Neuronal stem cell (in vitro differentiated cells): ENCODE measurements around the gene ASIP.
A peak's percentile ranks its signal among the peaks of the same experiment; 100 is the strongest.

ENCODE experiments used
- DNase-seq: peaks from one replicate; pipeline ENCODE4 v3.0.0-alpha.2; 2013; ENCODE audit warnings: low spot score
- H2AFZ ChIP-seq: one replicate; pipeline ENCODE4 v1.6.1; 2013; ENCODE audit warnings: mild to moderate bottlenecking, low read length, inconsistent platforms
- H2AK5ac ChIP-seq: 2 replicates; pipeline ENCODE4 v1.6.1; 2013; ENCODE audit warnings: low read depth, mild to moderate bottlenecking, inconsistent platforms, low read length, moderate library complexity, mixed read lengths
- H2BK120ac ChIP-seq: 2 replicates; pipeline ENCODE4 v1.6.1; 2013; ENCODE audit warnings: low read depth, mild to moderate bottlenecking, inconsistent platforms, low read length, moderate library complexity, mixed read lengths
- H2BK12ac ChIP-seq: one replicate; pipeline ENCODE4 v1.6.1; 2013; ENCODE audit warnings: low read length, inconsistent platforms
- H2BK15ac ChIP-seq: 2 replicates; pipeline ENCODE4 v1.6.1; 2013; ENCODE audit warnings: mild to moderate bottlenecking, low read length, inconsistent platforms, mixed read lengths
- H2BK5ac ChIP-seq: one replicate; pipeline ENCODE4 v1.6.1; 2013; ENCODE audit warnings: inconsistent platforms, mild to moderate bottlenecking, low read length, moderate library complexity
- H3K14ac ChIP-seq: one replicate; pipeline ENCODE4 v1.6.1; 2013; ENCODE audit warnings: low read length, inconsistent platforms
- H3K18ac ChIP-seq: 2 replicates; pipeline ENCODE4 v1.6.1; 2013; ENCODE audit warnings: low read length, inconsistent platforms
- H3K23ac ChIP-seq: 2 replicates; pipeline ENCODE4 v1.6.1; 2013; ENCODE audit warnings: low read depth, mild to moderate bottlenecking, mixed read lengths, low read length, inconsistent platforms; ENCODE audit not compliant: poor library complexity
- H3K27ac ChIP-seq: replicated peaks from 3 replicates; pipeline ENCODE4 v1.5.1; 2013; ENCODE audit warnings: low read length, inconsistent platforms
- H3K27me3 ChIP-seq, 3 experiments: 2 replicates each; pipeline ENCODE4 v1.6.1; 2013; ENCODE audit warnings: low read length in 3 of 3, mild to moderate bottlenecking in 2 of 3, inconsistent platforms in 1 of 3, low read depth in 1 of 3, mixed read lengths in 1 of 3, moderate library complexity in 1 of 3; ENCODE audit not compliant: control insufficient read depth in 3 of 3, insufficient read depth in 3 of 3
- H3K36me3 ChIP-seq, 2 donors: replicated peaks in 1 of 2; 2 replicates each; pipeline ENCODE4 v1.6.1; 2013; ENCODE audit warnings: low read length in 2 of 2; ENCODE audit not compliant: control insufficient read depth in 2 of 2, insufficient read depth in 2 of 2
- H3K4ac ChIP-seq: 2 replicates; pipeline ENCODE4 v1.6.1; 2013; ENCODE audit warnings: inconsistent platforms, mild to moderate bottlenecking, low read length, moderate library complexity
- H3K4me1 ChIP-seq, 2 donors: 1 replicate in 1 of 2; 2 replicates in 1 of 2; pipeline ENCODE4 v1.6.1; 2013; ENCODE audit warnings: low read length in 2 of 2, low read depth in 1 of 2; ENCODE audit not compliant: control insufficient read depth in 2 of 2, insufficient read depth in 1 of 2
- H3K4me2 ChIP-seq: one replicate; pipeline ENCODE4 v1.6.1; 2013; ENCODE audit warnings: mild to moderate bottlenecking, low read length, inconsistent platforms; ENCODE audit not compliant: insufficient read depth, poor library complexity, severe bottlenecking
- H3K4me3 ChIP-seq, 2 donors: 2 replicates each; pipeline ENCODE4 v1.5.1; 2013; ENCODE audit warnings: low read length in 2 of 2, mild to moderate bottlenecking in 2 of 2, inconsistent platforms in 1 of 2, moderate library complexity in 1 of 2
- H3K79me1 ChIP-seq: one replicate; pipeline ENCODE4 v1.6.1; 2013; ENCODE audit warnings: low read depth, mild to moderate bottlenecking, inconsistent platforms, low read length, moderate library complexity
- H3K9ac ChIP-seq: one replicate; pipeline ENCODE4 v1.6.1; 2013; ENCODE audit warnings: mild to moderate bottlenecking, low read depth, low read length, inconsistent platforms; ENCODE audit not compliant: poor library complexity
- H3K9me3 ChIP-seq, 2 donors: replicated peaks in 1 of 2; 2 replicates each; pipeline versions ENCODE3 to v1.6.1; 2013; ENCODE audit warnings: low read length in 2 of 2, mild to moderate bottlenecking in 2 of 2, inconsistent platforms in 1 of 2, low read depth in 1 of 2, mixed read lengths in 1 of 2, moderate library complexity in 1 of 2; ENCODE audit not compliant: control insufficient read depth in 2 of 2, insufficient read depth in 1 of 2
- H4K8ac ChIP-seq: one replicate; pipeline ENCODE4 v1.6.1; 2013; ENCODE audit warnings: low read depth, mild to moderate bottlenecking, inconsistent platforms, low read length, moderate library complexity
- H4K91ac ChIP-seq: one replicate; pipeline ENCODE4 v1.6.1; 2013; ENCODE audit warnings: low read length, low read depth, mild to moderate bottlenecking, inconsistent platforms; ENCODE audit not compliant: poor library complexity
- WGBS, 2 donors: extraction: QIAGEN DNeasy Blood & Tissue Kit; methylation state at CpG; one replicate each; pipeline ENCODE4 v1.1.7; 2013; ENCODE audit warnings: missing lambda C conversion rate in 2 of 2, mixed read lengths in 1 of 2; ENCODE audit not compliant: insufficient read length in 2 of 2, insufficient replicate concordance in 1 of 2; ENCODE audit errors: extremely low coverage in 2 of 2; 5-methylcytosine and 5-hydroxymethylcytosine counted together

ASIP gene

DNA sequence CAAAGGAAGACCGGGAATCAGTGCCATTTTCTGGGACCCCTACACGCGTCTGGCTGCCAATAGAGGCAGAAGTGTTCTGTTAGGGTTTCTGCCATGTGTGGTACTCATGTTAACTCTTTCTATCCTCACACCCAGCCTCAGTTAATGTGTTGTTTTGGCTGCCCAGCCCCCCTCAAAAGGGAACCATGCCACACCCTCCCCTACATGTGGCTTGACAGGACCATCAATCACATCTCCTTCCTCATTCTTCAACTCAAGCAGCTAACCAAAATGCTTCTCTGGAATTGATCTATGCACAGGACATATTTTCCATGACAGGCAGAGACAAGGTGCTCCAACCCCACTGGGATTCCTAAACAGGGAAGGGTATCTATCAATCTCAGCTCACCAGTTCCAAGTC is 40.0 kb downstream of the ASIP start:
- H2BK5ac ChIP-seq: no peak overlapping the region
- no peak overlapping the region for H2BK120ac ChIP-seq
- H3K27me3 ChIP-seq: no peaks in the 10 kb centered on the region
- H3K9me3 ChIP-seq: no peaks in the 10 kb centered on the region
- no peak overlapping the region for H2AK5ac ChIP-seq
- no peaks in the 10 kb centered on the region for H3K79me1 ChIP-seq
- no peak overlapping the region for H3K14ac ChIP-seq
- peaks cover 55 to 93% of the 10 kb centered on the region in 2 donors for H3K36me3 ChIP-seq
- no peak overlapping the region for H2AFZ ChIP-seq
- no peak overlapping the region for H2BK15ac ChIP-seq
- no peak overlapping the region for H3K4me2 ChIP-seq
- no peaks in the 10 kb centered on the region for H3K4me1 ChIP-seq
- H2BK12ac ChIP-seq: no peak overlapping the region
- no peak for DNase-seq
- H3K27ac ChIP-seq: no peak overlapping the region
- no peak overlapping the region for H3K9ac ChIP-seq
- no peak overlapping the region for H4K8ac ChIP-seq
- no peak overlapping the region for H3K18ac ChIP-seq
- WGBS, 2 donors: no CpG with 5 or more reads among the region's 3 CpGs
- no peak overlapping the region for H4K91ac ChIP-seq
- no peak overlapping the region for H3K23ac ChIP-seq
- no peak overlapping the region for H3K4ac ChIP-seq
- no peak overlapping the region for H3K4me3 ChIP-seq

DNA sequence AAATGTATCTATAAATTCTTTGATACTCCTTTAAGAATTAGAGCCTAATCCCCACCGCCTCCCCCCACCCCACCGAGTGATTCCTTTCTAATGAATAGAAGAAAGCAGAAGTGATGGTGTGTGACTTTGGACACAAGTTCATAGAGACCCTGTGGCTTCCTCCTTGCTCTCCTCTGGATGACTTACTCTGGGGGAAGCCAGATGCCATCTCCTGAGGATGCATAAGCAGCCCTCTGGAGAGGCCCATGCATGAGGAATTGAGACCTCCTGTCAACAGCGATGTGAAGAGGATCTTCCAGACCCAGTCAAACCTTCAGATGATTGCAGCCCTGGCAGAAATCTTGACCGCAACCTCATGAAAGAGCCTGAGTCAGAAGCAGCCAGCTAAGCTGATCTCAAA is 40.8 kb downstream of the ASIP start:
- no peak for DNase-seq
- Histone ChIP-seq H2BK120ac (no peak overlapping the region), H3K18ac (no peak overlapping the region), H3K23ac (no peak overlapping the region), H3K4me3 (no peak overlapping the region), H4K8ac (no peak overlapping the region), H3K9me3 (no peaks in the 10 kb centered on the region), H4K91ac (no peak overlapping the region), H2AFZ (no peak overlapping the region), H3K9ac (no peak overlapping the region), H3K4me2 (no peak overlapping the region), H3K27ac (no peak overlapping the region), H3K4ac (no peak overlapping the region), H3K27me3 (no peaks in the 10 kb centered on the region), H2BK5ac (no peak overlapping the region), H2BK12ac (no peak overlapping the region), H3K79me1 (no peaks in the 10 kb centered on the region), H2BK15ac (no peak overlapping the region), H2AK5ac (no peak overlapping the region), H3K4me1 (no peaks in the 10 kb centered on the region), H3K36me3 (peaks cover 53 to 93% of the 10 kb centered on the region in 2 donors), H3K14ac (no peak overlapping the region)
- no CpG with 5 or more reads among the region's 4 CpGs for WGBS, 2 donors

DNA sequence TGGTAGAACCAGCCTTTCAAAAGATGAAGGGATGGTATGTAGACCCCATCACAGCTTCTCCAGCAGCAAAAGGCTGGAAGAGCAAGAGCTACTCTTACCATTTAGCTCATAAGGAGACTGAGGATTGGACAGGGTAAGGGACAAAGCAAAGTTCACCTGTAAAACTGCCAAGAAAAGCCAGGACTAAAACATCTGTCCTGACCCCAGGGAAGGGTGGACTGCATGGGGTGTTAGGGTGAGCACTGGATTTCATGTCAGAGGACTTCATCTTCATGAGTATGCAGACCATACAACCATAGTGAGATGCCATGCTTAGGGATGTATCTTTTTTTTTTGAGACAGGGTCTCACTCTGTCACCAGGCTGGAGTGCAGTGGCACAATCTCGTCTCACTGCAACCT is 42.6 kb downstream of the ASIP start:
- Histone ChIP-seq H3K14ac (no peak overlapping the region), H3K79me1 (no peaks in the 10 kb centered on the region), H2BK5ac (no peak overlapping the region), H3K4me2 (no peak overlapping the region), H2BK12ac (no peak overlapping the region), H3K27ac (no peak overlapping the region), H3K27me3 (no peaks in the 10 kb centered on the region), H3K4me1 (no peaks in the 10 kb centered on the region), H3K23ac (no peak overlapping the region), H3K4me3 (no peak overlapping the region), H3K36me3 (peaks cover 53 to 93% of the 10 kb centered on the region in 2 donors), H2AK5ac (no peak overlapping the region), H4K91ac (no peak overlapping the region), H3K4ac (no peak overlapping the region), H3K18ac (no peak overlapping the region), H2BK120ac (no peak overlapping the region), H2AFZ (no peak overlapping the region), H3K9ac (no peak overlapping the region), H3K9me3 (no peaks in the 10 kb centered on the region), H2BK15ac (no peak overlapping the region), H4K8ac (no peak overlapping the region)
- DNase-seq: no peak
- WGBS, 2 donors: no CpG with 5 or more reads among the region's 1 CpG

DNA sequence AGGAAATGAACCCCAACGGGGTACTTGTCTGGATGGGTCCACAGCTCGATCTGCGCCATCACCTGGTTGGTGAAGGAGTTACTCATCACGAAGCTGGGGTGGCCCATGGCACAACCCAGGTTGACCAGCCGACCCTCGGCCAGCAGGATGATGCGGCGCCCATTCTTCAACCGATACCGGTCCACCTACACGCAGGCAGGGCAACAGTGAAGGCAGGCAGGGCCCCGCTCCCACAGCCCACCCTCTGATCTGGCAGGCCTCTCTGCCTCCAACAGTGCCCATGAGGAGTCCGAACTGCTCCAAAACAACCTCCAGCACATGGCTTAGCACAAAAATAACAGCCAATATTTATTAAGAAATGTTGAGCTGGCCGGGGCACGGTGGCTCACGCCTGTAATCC is 44.2 kb downstream of the ASIP start:
- no peak overlapping the region for H3K14ac ChIP-seq
- peaks cover 59 to 90% of the 10 kb centered on the region in 2 donors for H3K36me3 ChIP-seq
- no CpG with 5 or more reads among the region's 16 CpGs for WGBS, 2 donors
- H2AFZ ChIP-seq: no peak overlapping the region
- no peak overlapping the region for H3K9ac ChIP-seq
- DNase-seq: no peak
- H4K8ac ChIP-seq: peak overlapping the region; percentile 88
- H2BK15ac ChIP-seq: no peak overlapping the region
- H3K9me3 ChIP-seq: no peaks in the 10 kb centered on the region
- H3K23ac ChIP-seq: no peak overlapping the region
- H3K27ac ChIP-seq: no peak overlapping the region
- H3K27me3 ChIP-seq: no peaks in the 10 kb centered on the region
- no peaks in the 10 kb centered on the region for H3K4me1 ChIP-seq
- no peak overlapping the region for H3K4ac ChIP-seq
- H4K91ac ChIP-seq: no peak overlapping the region
- no peak overlapping the region for H3K4me3 ChIP-seq
- H3K79me1 ChIP-seq: no peaks in the 10 kb centered on the region
- H2BK12ac ChIP-seq: no peak overlapping the region
- H2AK5ac ChIP-seq: no peak overlapping the region
- H3K18ac ChIP-seq: no peak overlapping the region
- H3K4me2 ChIP-seq: no peak overlapping the region
- no peak overlapping the region for H2BK5ac ChIP-seq
- H2BK120ac ChIP-seq: peak overlapping the region; percentile 61
